ENCODE data around the gene CAPN10.

CAPN10 gene

GRCh38 chr2:240579771-240580614 lies 6.5 kb upstream of the CAPN10 start:
- H3K9ac ChIP-seq (ENCODE audit: insufficient read length) = no peak overlapping the region
- H3K4me3 ChIP-seq = no peak overlapping the region
- peaks cover 9% of the 10 kb centered on the region; the same call in 1 of the 2 replicates for H3K36me3 ChIP-seq (ENCODE audit: insufficient read depth, low read length)
- TF ChIP-seq POLR2AphosphoS5 (IDR thresholded peaks at IDR 0.05; ENCODE audit: borderline replicate concordance, low read depth, low read length) = no peak
- TF ChIP-seq FOXP2 (optimal IDR thresholded peaks at IDR 0.05; ENCODE audit: control extremely low read depth, extremely low read length, insufficient read depth) = no peak
- no peak for TF ChIP-seq EZH2 (IDR thresholded peaks at IDR 0.05)
- no peak overlapping the region for H3K27ac ChIP-seq
- no peaks in the 10 kb centered on the region for H3K9me3 ChIP-seq (ENCODE audit: low read depth, low read length)
- no peak for DNase-seq (ENCODE audit: low read depth, low spot score)

GRCh38 chr2:240581811-240582210 lies 4.7 kb upstream of the CAPN10 start:
- H3K36me3 ChIP-seq (ENCODE audit: insufficient read depth, low read length) = peaks cover 9% of the 10 kb centered on the region; the same call in 1 of the 2 replicates
- no peak overlapping the region for H3K27ac ChIP-seq
- DNase-seq (ENCODE audit: low read depth, low spot score) = no peak
- H3K9ac ChIP-seq (ENCODE audit: insufficient read length) = no peak overlapping the region
- H3K9me3 ChIP-seq (ENCODE audit: low read depth, low read length) = no peaks in the 10 kb centered on the region
- H3K4me3 ChIP-seq = no peak overlapping the region
- no peak for TF ChIP-seq EZH2 (IDR thresholded peaks at IDR 0.05)
- no peak for TF ChIP-seq FOXP2 (optimal IDR thresholded peaks at IDR 0.05; ENCODE audit: control extremely low read depth, extremely low read length, insufficient read depth)
- no peak for TF ChIP-seq POLR2AphosphoS5 (IDR thresholded peaks at IDR 0.05; ENCODE audit: borderline replicate concordance, low read depth, low read length)

- Histone ChIP-seq H3K9me3 (ENCODE audit: low read depth, low read length) (no peaks in the 10 kb centered on the region), H3K36me3 (ENCODE audit: insufficient read depth, low read length) (peaks cover 9% of the 10 kb centered on the region; the same call in 1 of the 2 replicates), H3K27ac (no peak overlapping the region), H3K4me3 (no peak overlapping the region), H3K9ac (ENCODE audit: insufficient read length) (no peak overlapping the region)
- no peak for DNase-seq (ENCODE audit: low read depth, low spot score)
- TF ChIP-seq FOXP2 (optimal IDR thresholded peaks at IDR 0.05; ENCODE audit: control extremely low read depth, extremely low read length, insufficient read depth) (no peak), POLR2AphosphoS5 (IDR thresholded peaks at IDR 0.05; ENCODE audit: borderline replicate concordance, low read depth, low read length) (no peak), EZH2 (IDR thresholded peaks at IDR 0.05) (no peak)
Observed at GRCh38 chr2:240582781-240583180, 3.8 kb upstream of the CAPN10 start.

- no peak overlapping the region for H3K4me3 ChIP-seq
- DNase-seq (ENCODE audit: low read depth, low spot score) = no peak
- H3K9me3 ChIP-seq (ENCODE audit: low read depth, low read length) = no peaks in the 10 kb centered on the region
- TF ChIP-seq POLR2AphosphoS5 (IDR thresholded peaks at IDR 0.05; ENCODE audit: borderline replicate concordance, low read depth, low read length) (no peak), EZH2 (IDR thresholded peaks at IDR 0.05) (no peak), FOXP2 (optimal IDR thresholded peaks at IDR 0.05; ENCODE audit: control extremely low read depth, extremely low read length, insufficient read depth) (no peak)
- no peak overlapping the region for H3K9ac ChIP-seq (ENCODE audit: insufficient read length)
- no peak overlapping the region for H3K27ac ChIP-seq
- H3K36me3 ChIP-seq (ENCODE audit: insufficient read depth, low read length) = peaks cover 9% of the 10 kb centered on the region; the same call in 1 of the 2 replicates
Observed at GRCh38 chr2:240583774-240584173, 2.8 kb upstream of the CAPN10 start.

- TF ChIP-seq FOXP2 (optimal IDR thresholded peaks at IDR 0.05; ENCODE audit: control extremely low read depth, extremely low read length, insufficient read depth) (no peak), POLR2AphosphoS5 (IDR thresholded peaks at IDR 0.05; ENCODE audit: borderline replicate concordance, low read depth, low read length) (peak; percentile 37; the same call in 1 of the 2 replicates), EZH2 (IDR thresholded peaks at IDR 0.05) (no peak)
- DNase-seq (ENCODE audit: low read depth, low spot score) = no peak
- peaks cover 9% of the 10 kb centered on the region; the same call in 1 of the 2 replicates for H3K36me3 ChIP-seq (ENCODE audit: insufficient read depth, low read length)
- peak overlapping the region; percentile 98 for H3K9ac ChIP-seq (ENCODE audit: insufficient read length)
- H3K27ac ChIP-seq = no peak overlapping the region
- H3K4me3 ChIP-seq = peak overlapping the region; percentile 99
- no peaks in the 10 kb centered on the region for H3K9me3 ChIP-seq (ENCODE audit: low read depth, low read length)
Observed at GRCh38 chr2:240584486-240585031, 2.0 kb upstream of the CAPN10 start.

GRCh38 chr2:240585101-240585500 lies 1.4 kb upstream of the CAPN10 start:
- no peak for DNase-seq (ENCODE audit: low read depth, low spot score)
- H3K4me3 ChIP-seq = peak overlapping the region; percentile 99
- no peaks in the 10 kb centered on the region for H3K9me3 ChIP-seq (ENCODE audit: low read depth, low read length)
- peak overlapping the region; percentile 98 for H3K9ac ChIP-seq (ENCODE audit: insufficient read length)
- H3K36me3 ChIP-seq (ENCODE audit: insufficient read depth, low read length) = peaks cover 13% of the 10 kb centered on the region
- H3K27ac ChIP-seq = no peak overlapping the region
- no peak for TF ChIP-seq POLR2AphosphoS5 (IDR thresholded peaks at IDR 0.05; ENCODE audit: borderline replicate concordance, low read depth, low read length)
- TF ChIP-seq EZH2 (IDR thresholded peaks at IDR 0.05) = no peak
- no peak for TF ChIP-seq FOXP2 (optimal IDR thresholded peaks at IDR 0.05; ENCODE audit: control extremely low read depth, extremely low read length, insufficient read depth)

- H3K27ac ChIP-seq = 0 out of 2 replicates have a peak overlapping the region, but pooled peaks have one; percentile 65
Observed at GRCh38 chr2:240585681-240586197, 795 bp upstream of the CAPN10 start.

More at GRCh38 chr2:240585681-240586197, 795 bp upstream of the CAPN10 start:
- H3K36me3 ChIP-seq (ENCODE audit: insufficient read depth, low read length) = peaks cover 14% of the 10 kb centered on the region
- TF ChIP-seq EZH2 (IDR thresholded peaks at IDR 0.05) = no peak
- peak overlapping the region; percentile 98 for H3K9ac ChIP-seq (ENCODE audit: insufficient read length)
- no peak for DNase-seq (ENCODE audit: low read depth, low spot score)
- H3K4me3 ChIP-seq = peak overlapping the region; percentile 99
- no peaks in the 10 kb centered on the region for H3K9me3 ChIP-seq (ENCODE audit: low read depth, low read length)
